ENCODE measurements around the gene PLCD3. TPM values are rescaled to one million over a fixed set of nuclear protein-coding genes. Genes with fewer than 3 reads are reported as not detected.

The PLCD3 gene
- total and polyA plus RNA-seq, 2 of the 8 experiments (the other 6 are each of a cell fraction or from before 2014, with no cell fraction given) = 26.5 to 48.1 TPM

GRCh38 chr17:45111850-45112249 lies 20.5 kb downstream of the PLCD3 start:
- H3K79me2 ChIP-seq (ENCODE audit: control insufficient read depth in 1 of 2, insufficient read depth in 2 of 2, low read length in 2 of 2) = no peaks in the 10 kb centered on the region
- peaks cover 7 to 19% (median 11%) of the 10 kb centered on the region in 4 experiments for H3K36me3 ChIP-seq (ENCODE audit: control insufficient read depth in 2 of 4, insufficient read depth in 4 of 4, low read length in 3 of 4)
- ChIA-PET CTCF (ENCODE audit: partially characterized antibody) (interaction anchor here (1.2 to 2.4 kb wide), 7 partner anchors 8 to 192 kb away, joined by 3 to 25 read pairs (median 5); partner anchors contain the start of gene ACBD4), POLR2A (ENCODE audit: partially characterized antibody) (interaction anchor here (0.6 to 1.4 kb wide), 8 partner anchors 9 to 370 kb away, joined by 3 to 7 read pairs (median 4); partner anchors contain the start of genes HEXIM1 and NMT1)
- 93% methylated on average over 10 of the region's 11 CpGs; no CpG with 5 or more reads in 1 of the 2 experiments for WGBS, 2 experiments (ENCODE audit: extremely low coverage in 1 of 2, insufficient coverage in 1 of 2, insufficient read length in 1 of 2, insufficient replicate concordance in 2 of 2, low coverage in 1 of 2, low lambda C conversion rate in 2 of 2, missing lambda C conversion rate in 1 of 2)
- no peak overlapping the region for H4K8ac ChIP-seq (ENCODE audit: extremely low read depth, insufficient read depth, low read length)
- H3K4me2 ChIP-seq (ENCODE audit: insufficient read depth in 1 of 2, low read depth in 2 of 2, low read length in 2 of 2) = no peak overlapping the region
- no peak overlapping the region for H2BK20ac ChIP-seq (ENCODE audit: low read length)
- no peak for DNase-seq (ENCODE audit: low read depth in 1 of 2, low spot score in 2 of 2)
- peaks cover 4 to 6% of the 10 kb centered on the region in 2 experiments for H4K20me1 ChIP-seq (replicated peaks in 1 of 2; ENCODE audit: control insufficient read depth in 1 of 2, insufficient read depth in 2 of 2, low read length in 2 of 2)
- H4K5ac ChIP-seq (ENCODE audit: insufficient read length, low read depth, low read length) = no peak overlapping the region
- no peak overlapping the region for H2BK15ac ChIP-seq (ENCODE audit: low read length)
- no peak overlapping the region for H3K27ac ChIP-seq (ENCODE audit: low read depth, low read length)
- FAIRE-seq = no peak
- no peaks in the 10 kb centered on the region for H3K27me3 ChIP-seq (replicated peaks in 1 of 4; ENCODE audit: control insufficient read depth in 3 of 4, extremely low read depth in 1 of 4, insufficient read depth in 3 of 4, low read length in 3 of 4)
- no peak for TF ChIP-seq KDM1A (IDR thresholded peaks at IDR 0.05; ENCODE audit: borderline replicate concordance, low read length)
- TF ChIP-seq SRF (IDR thresholded peaks at IDR 0.05; ENCODE audit: low read depth, low read length) = no peak
- no peak for TF ChIP-seq NRF1 (IDR thresholded peaks at IDR 0.05; ENCODE audit: low read depth, low read length)
- no peak for TF ChIP-seq NANOG (IDR thresholded peaks at IDR 0.05; ENCODE audit: insufficient read depth, low read depth, low read length, poor library complexity, severe bottlenecking)
- no peak for TF ChIP-seq TCF12 (IDR thresholded peaks at IDR 0.05; ENCODE audit: low read depth, low read length)
- TF ChIP-seq CREB1 (IDR thresholded peaks at IDR 0.05) = no peak
- no peak for TF ChIP-seq USF2 (IDR thresholded peaks at IDR 0.05; ENCODE audit: low read length)
- TF ChIP-seq KDM4A (IDR thresholded peaks at IDR 0.05; ENCODE audit: low read depth, low read length, severe bottlenecking) = no peak
- TF ChIP-seq MAFK (IDR thresholded peaks at IDR 0.05; ENCODE audit: low read depth, low read length) = no peak
- no peak overlapping the region for H3K18ac ChIP-seq (ENCODE audit: extremely low read depth, low read length)
- H4K91ac ChIP-seq (replicated peaks; ENCODE audit: insufficient read length, low read length) = no peak overlapping the region
- no peaks in the 10 kb centered on the region; the same call in 1 of the 2 replicates for H3K79me1 ChIP-seq (ENCODE audit: low read depth, low read length)
- H3K23ac ChIP-seq (ENCODE audit: insufficient read length) = no peak overlapping the region
- H3K4me3 ChIP-seq (ENCODE audit: extremely low read depth in 1 of 4, insufficient read depth in 2 of 4, low read depth in 3 of 4, low read length in 4 of 4) = no peak overlapping the region
- no peak overlapping the region for H3K14ac ChIP-seq (ENCODE audit: insufficient read length)
- no peaks in the 10 kb centered on the region for H3K23me2 ChIP-seq (ENCODE audit: low read depth, low read length)
- no peaks in the 10 kb centered on the region for H3K9me3 ChIP-seq (ENCODE audit: insufficient read depth in 2 of 2, low read depth in 1 of 2, low read length in 1 of 2)
- H3K4ac ChIP-seq (replicated peaks; ENCODE audit: insufficient read length, low read depth, low read length) = no peak overlapping the region
- H3K9ac ChIP-seq (replicated peaks in 1 of 4; ENCODE audit: extremely low read depth in 1 of 4, low read depth in 3 of 4, low read length in 3 of 4) = no peak overlapping the region
- H3K4me1 ChIP-seq (replicated peaks in 1 of 4; ENCODE audit: control insufficient read depth in 3 of 4, insufficient read depth in 4 of 4, low read length in 3 of 4) = peaks cover 0 to 9% (median 4%) of the 10 kb centered on the region in 4 experiments; a peak in 3 of 7 replicates
- no peak overlapping the region for H2AFZ ChIP-seq (ENCODE audit: low read length)
- H2BK120ac ChIP-seq (replicated peaks; ENCODE audit: low read depth, low read length) = no peak overlapping the region
- H3K56ac ChIP-seq (replicated peaks; ENCODE audit: insufficient read length, low read depth, low read length) = no peak overlapping the region
- H2AK5ac ChIP-seq (ENCODE audit: low read depth, low read length) = no peak overlapping the region
- H2BK12ac ChIP-seq (ENCODE audit: low read depth, low read length) = no peak overlapping the region
- H2BK5ac ChIP-seq (ENCODE audit: low read depth, low read length) = no peak overlapping the region
